ENCODE results near the gene OTUD4.

DNA sequence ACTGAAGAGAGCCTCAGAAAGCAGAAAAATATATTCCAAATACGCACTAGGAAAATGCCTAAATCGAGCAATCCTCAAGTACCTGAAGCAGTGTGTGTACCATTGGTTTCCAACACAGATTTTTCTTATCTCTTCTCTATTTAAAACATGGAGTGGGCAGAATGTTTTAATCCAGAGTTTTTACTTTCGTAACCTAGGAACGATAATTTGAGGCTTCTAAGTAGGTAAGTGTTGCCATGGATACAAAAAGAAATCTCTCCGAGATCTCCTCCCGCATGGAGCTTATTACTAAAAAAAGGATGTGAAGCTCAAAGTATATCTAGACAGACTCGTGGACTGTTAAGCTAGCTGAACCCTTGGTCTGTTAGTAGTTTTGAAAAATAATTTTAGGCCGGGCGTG, 23.0 kb upstream of the OTUD4 start:
- TF ChIP-seq POLR2A (IDR thresholded peaks at IDR 0.05; ENCODE audit: extremely low read depth, insufficient read length) (no peak), CTCF (IDR thresholded peaks at IDR 0.05; ENCODE audit: low read depth, low read length) (no peak)
- TF ChIP-seq, protein P1, sequence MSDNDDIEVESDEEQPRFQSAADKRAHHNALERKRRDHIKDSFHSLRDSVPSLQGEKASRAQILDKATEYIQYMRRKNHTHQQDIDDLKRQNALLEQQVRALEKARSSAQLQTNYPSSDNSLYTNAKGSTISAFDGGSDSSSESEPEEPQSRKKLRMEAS (IDR thresholded peaks at IDR 0.05; ENCODE audit: low read depth, low read length), result no peak

Measured in NB4 (cell line).